Motor neuron (in vitro differentiated cells): ENCODE data around the gene ST6GALNAC3. TPM values are rescaled to one million over a fixed set of nuclear protein-coding genes. Genes with fewer than 3 reads are reported as not detected.

Source experiments
- ATAC-seq, 8 experiments: fragments of 200-7000 bp; cut with Tn5 transposase; replicated peaks in 6 of 8; 2 replicates each; pipeline ENCODE4 v1.8.0; 2021; ENCODE audit warnings: mild to moderate bottlenecking in 8 of 8, moderate library complexity in 8 of 8
- H3K27ac ChIP-seq, 2 donors: fragments of 250-450 bp; sonication (Bioruptor Pico); 2 replicates each; pipeline ENCODE4 v1.9.0; 2021; ENCODE audit warnings: antibody characterized with exemption in 2 of 2, mild to moderate bottlenecking in 2 of 2, moderate library complexity in 1 of 2
- H3K4me1 ChIP-seq, 2 donors: fragments of 250-450 bp; sonication (Bioruptor Pico); replicated peaks in 1 of 2; 2 replicates each; pipeline ENCODE4 v1.6.1; 2021; ENCODE audit warnings: antibody characterized with exemption in 2 of 2, mild to moderate bottlenecking in 2 of 2, moderate library complexity in 1 of 2
- H3K4me3 ChIP-seq, 5 donors: fragments of 250-450 bp; sonication (Bioruptor Pico); 2 replicates each; pipeline ENCODE4 v1.9.0; 2021; ENCODE audit warnings: antibody characterized with exemption in 5 of 5, mild to moderate bottlenecking in 5 of 5, moderate library complexity in 4 of 5
- WGBS, 10 experiments: fragments of 450-650 bp; shearing (Covaris generic); methylation state at CpG; one replicate each; pipeline ENCODE4 v1.0.0; 2022; 5-methylcytosine and 5-hydroxymethylcytosine counted together
- in situ Hi-C, 9 experiments: fragments of 400-800 bp; cut with MboI; loops; one replicate each; pipeline ENCODE4 v1.15.0; 2021; ENCODE audit warnings: low sequenced_read_pairs in 9 of 9, low pct_unique_long_range_greater_than_20kb in 2 of 9; ENCODE audit not compliant: unreplicated experiment in 9 of 9
- total RNA-seq, 8 experiments: library from RNA; unstranded; fragments of 300-600 nt; gene quantifications; 2 replicates each; pipeline versions ENCODE4 v1.2.3 to v1.2.4, GENCODE V29; 2022

The ST6GALNAC3 gene
- total RNA-seq, 8 experiments from 2014 or later = 0.31 to 39.5 (median 3.9) TPM; not detected in 1

DNA sequence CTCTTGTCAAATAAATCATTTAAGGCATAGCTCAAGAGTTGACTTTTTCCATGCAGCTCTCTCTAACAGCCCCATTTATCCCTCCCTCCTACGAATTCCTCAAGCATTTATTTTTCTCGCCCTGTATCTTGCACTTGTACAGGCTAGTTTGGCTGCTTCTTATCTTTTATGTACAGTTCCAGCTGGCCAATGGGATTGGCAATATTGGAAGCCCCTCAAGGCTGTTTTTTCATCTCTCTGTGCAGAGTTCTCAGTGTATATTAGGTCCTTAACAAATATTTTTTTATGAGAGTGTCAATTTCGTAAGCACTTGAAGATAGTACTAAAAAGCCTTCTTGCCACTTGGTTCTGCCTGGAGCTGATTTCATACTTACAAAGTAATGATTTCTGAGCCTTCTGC lies 356.0 kb downstream of the ST6GALNAC3 start:
- H3K4me1 ChIP-seq = peaks cover 0 to 9% of the 10 kb centered on the region in 2 donors
- WGBS, 10 experiments = 58 to 90% (median 75%) methylated on average over 2 to 3 of the region's 3 CpGs; no CpG with 5 or more reads in 1 of the 10 experiments
- H3K27ac ChIP-seq = no peak overlapping the region
- no peak overlapping the region for H3K4me3 ChIP-seq
- ATAC-seq = peak in 1 of 8 experiments; percentile 44
- in situ Hi-C loops = no loop called here

DNA sequence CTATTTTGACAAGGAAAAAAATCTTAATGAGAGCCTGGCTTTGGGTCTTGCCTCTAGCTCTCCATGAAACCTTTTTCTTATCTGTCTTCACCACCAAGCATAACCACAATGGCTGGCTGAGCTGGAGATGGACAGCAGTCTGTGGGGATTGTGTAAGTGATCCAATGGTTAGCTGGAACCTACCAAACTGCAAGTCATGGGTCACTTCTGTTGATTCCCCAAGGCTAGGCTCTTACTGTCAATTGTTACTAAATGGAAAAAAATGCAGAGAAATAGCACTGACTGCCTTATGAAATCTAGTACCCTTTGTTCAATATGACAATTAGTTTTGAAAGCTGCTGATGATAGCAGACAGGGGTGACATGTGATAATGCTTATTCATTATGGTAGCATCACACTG lies 359.0 kb downstream of the ST6GALNAC3 start:
- H3K27ac ChIP-seq = no peak overlapping the region
- H3K4me3 ChIP-seq = no peak overlapping the region
- in situ Hi-C loops = no loop called here
- peaks cover 0 to 9% of the 10 kb centered on the region in 2 donors for H3K4me1 ChIP-seq
- ATAC-seq = peak in 1 of 8 experiments; percentile 18

DNA sequence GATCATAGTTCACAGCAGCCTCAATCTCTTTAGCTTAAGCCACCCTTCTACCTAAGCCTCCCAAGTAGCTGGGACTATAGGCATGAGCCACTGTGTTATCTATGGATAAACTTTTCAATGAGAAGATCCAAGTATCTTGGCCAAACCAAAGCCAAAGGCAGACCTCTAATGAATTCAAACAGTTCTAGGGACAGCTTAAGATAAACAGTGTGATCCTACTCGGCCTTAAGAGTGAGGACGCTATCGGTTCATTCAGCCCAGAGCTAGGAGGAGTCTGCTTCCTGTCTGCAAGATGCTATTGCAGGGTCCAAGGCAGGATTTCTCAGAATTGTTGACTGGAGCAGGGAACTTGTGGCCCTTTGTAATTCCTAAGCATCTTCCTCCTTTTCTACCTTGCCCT lies 368.7 kb downstream of the ST6GALNAC3 start:
- no peaks in the 10 kb centered on the region for H3K4me1 ChIP-seq
- H3K4me3 ChIP-seq = no peak overlapping the region
- 60 to 100% (median 89%) methylated on average over 2 to 3 of the region's 3 CpGs; no CpG with 5 or more reads in 5 of the 10 experiments for WGBS, 10 experiments
- ATAC-seq = no peak
- in situ Hi-C loops = no loop called here
- no peak overlapping the region for H3K27ac ChIP-seq

DNA sequence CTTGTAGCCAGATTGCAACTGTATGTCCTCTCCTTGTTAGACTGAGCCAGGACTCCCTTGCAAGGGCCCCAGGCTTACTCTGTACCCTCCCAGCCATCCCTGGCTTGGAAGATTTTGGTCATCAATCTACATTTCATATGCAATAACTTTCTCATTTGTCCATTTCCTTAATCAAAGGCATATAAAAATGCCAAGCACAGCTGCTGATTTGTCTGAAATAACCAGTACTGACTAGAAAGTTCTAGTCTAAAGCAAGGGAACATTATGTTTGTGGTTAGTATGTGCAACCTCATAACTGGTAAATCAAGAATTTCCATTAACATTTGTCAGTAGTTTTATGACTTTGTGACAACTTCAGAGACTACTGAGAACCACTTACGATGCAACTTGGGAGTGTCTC lies 370.2 kb downstream of the ST6GALNAC3 start:
- Histone ChIP-seq H3K27ac (no peak overlapping the region), H3K4me1 (no peaks in the 10 kb centered on the region), H3K4me3 (no peak overlapping the region)
- WGBS, 10 experiments = 0 to 100% (median 65%) methylated on average over 1 of the region's 1 CpG; no CpG with 5 or more reads in 2 of the 10 experiments
- in situ Hi-C loops = no loop called here
- ATAC-seq = peak in 3 of 8 experiments; percentile 84 to 93 (median 92)

DNA sequence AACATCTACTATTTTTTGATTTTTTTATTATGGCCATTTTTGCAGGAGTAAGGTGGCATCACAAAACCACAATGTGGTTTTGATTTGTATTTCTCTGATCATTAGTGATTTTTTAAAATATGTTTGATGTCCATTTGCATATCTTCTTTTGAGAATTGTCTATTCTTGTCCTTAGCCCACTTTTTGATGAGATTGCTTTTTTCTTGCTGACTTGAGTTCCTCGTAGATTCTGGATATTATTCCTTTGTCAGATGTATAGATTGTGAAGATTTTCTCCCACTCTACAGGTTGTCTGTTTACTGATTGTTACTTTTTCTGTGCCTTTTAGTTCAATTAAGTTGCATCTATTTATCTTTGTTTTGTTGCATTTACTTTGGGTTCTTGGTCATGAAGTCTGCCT lies 375.7 kb downstream of the ST6GALNAC3 start:
- 27 to 100% (median 86%) methylated on average over 1 of the region's 1 CpG for WGBS, 10 experiments
- ATAC-seq = no peak
- H3K27ac ChIP-seq = no peak overlapping the region

DNA sequence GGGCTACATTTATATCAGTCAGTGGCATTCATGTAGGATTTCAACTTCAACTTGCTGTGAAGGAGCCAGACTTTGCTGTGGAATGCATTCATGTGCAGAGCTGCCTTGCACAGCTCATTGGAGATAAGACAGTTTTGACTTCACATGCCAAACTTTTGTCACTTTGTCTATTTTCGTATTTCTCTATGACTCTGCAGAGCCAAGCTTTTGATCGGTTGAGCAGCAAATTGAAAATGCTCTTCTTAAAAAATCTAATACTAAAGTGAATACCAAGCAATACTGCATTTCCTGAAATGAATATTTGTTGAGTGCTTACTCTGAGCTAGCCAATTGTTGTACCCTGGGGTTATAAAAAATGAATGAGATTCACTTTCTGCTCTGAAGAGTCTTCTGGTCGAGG lies 388.7 kb downstream of the ST6GALNAC3 start:
- 60 to 100% (median 86%) methylated on average over 2 to 3 of the region's 3 CpGs; no CpG with 5 or more reads in 2 of the 10 experiments for WGBS, 10 experiments
- Histone ChIP-seq H3K4me3 (no peak overlapping the region), H3K4me1 (peaks cover 0 to 5% of the 10 kb centered on the region in 2 donors), H3K27ac (no peak overlapping the region)
- in situ Hi-C loops = no loop called here
- no peak for ATAC-seq

More for the DNA sequence above, 375.7 kb downstream of the ST6GALNAC3 start:
- in situ Hi-C loops = no loop called here
- no peaks in the 10 kb centered on the region for H3K4me1 ChIP-seq
- no peak overlapping the region for H3K4me3 ChIP-seq

DNA sequence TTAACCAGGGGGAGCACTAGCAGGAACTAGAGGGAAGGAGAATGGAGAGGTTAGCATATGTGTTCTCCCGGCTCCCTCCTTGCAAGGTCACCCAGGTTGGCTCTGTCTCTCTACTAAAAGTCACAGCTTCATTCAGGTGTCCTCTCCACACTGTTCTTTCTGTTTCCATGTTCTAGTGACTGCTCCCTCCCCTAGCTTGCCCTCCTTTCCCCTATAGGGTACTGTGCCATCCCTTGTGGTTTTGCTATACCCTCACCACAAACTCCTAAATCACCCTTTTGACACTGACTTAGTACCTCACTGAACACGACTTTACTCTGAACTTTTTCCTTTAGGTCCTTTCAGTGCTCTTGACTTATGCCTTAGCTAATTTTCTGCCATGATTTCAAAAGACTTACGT lies 389.3 kb downstream of the ST6GALNAC3 start:
- ATAC-seq = no peak
- WGBS, 10 experiments = 48 to 96% (median 87%) methylated on average over 1 to 3 of the region's 3 CpGs; no CpG with 5 or more reads in 1 of the 10 experiments
- in situ Hi-C loops = no loop called here

DNA sequence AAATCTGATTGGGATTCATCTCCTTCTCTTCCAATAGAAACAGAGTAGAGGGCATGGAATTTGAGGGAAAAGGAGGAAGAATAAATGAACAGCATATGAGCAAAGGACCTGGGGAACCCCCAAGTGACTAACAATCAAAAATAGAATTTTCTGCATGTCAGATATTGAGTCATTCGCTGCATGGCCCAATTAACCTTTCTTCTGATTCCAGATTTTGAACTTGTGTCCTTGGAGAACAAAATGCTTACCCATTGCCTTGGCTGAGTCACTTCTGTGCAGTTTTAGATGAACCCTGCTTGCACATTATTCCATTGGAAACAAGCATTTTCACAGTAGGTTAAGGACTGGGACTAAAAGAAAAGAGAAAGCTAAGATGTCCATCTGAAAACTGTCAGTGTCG lies 390.5 kb downstream of the ST6GALNAC3 start:
- Histone ChIP-seq H3K4me1 (peaks cover 0 to 5% of the 10 kb centered on the region in 2 donors), H3K27ac (no peak overlapping the region), H3K4me3 (no peak overlapping the region)
- WGBS, 10 experiments = 42 to 100% (median 91%) methylated on average over 1 to 2 of the region's 2 CpGs; no CpG with 5 or more reads in 2 of the 10 experiments
- in situ Hi-C loops = no loop called here
- ATAC-seq = peak in 2 of 8 experiments; percentile 71 to 76

More for the DNA sequence above, 389.3 kb downstream of the ST6GALNAC3 start:
- Histone ChIP-seq H3K4me3 (no peak overlapping the region), H3K27ac (no peak overlapping the region), H3K4me1 (peaks cover 0 to 5% of the 10 kb centered on the region in 2 donors)

DNA sequence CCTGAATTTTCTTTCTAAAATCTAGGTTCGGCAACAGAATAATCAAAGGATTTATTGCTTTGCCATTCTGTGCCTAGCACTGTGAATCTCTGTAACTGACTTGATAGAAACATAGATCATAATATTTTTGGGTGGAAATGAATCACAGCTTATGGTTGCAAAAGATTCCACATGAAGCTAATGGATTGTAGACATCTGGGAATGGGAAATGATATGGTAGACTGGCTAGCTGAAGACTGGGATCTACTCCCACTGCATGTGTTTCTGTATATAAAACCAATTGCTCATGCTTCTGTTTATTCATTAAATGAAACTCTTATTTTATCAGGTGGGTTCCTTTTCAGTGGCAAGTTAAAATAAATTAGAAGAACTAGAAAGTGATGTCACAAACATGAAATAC lies 395.6 kb downstream of the ST6GALNAC3 start:
- Histone ChIP-seq H3K4me3 (no peak overlapping the region), H3K27ac (no peak overlapping the region), H3K4me1 (peaks cover 0 to 5% of the 10 kb centered on the region in 2 donors)
- in situ Hi-C loops = no loop called here
- no peak for ATAC-seq
- 79 to 100% (median 100%) methylated on average over 1 of the region's 1 CpG; no CpG with 5 or more reads in 1 of the 10 experiments for WGBS, 10 experiments

DNA sequence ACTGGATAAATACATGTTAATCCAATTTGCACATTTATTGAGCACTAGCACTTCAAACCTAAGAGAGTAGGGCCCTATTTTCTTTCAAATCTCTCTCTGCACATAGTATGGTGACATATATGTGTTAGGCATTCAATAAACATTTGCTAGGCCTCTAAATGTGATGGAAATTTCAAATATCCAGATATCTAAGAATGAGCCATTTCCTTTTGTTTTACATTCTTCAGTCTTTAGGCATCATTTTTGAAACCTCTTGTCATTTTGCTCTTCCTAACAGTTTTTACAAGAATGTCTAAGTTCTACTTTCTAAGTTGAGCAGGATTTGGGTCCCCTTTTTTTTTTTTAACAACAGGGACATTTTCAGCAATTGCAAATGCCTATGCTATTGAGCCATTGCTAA lies 397.0 kb downstream of the ST6GALNAC3 start:
- no peak for ATAC-seq
- H3K4me1 ChIP-seq = no peaks in the 10 kb centered on the region
- in situ Hi-C loops = no loop called here
- H3K27ac ChIP-seq = no peak overlapping the region
- H3K4me3 ChIP-seq = no peak overlapping the region

DNA sequence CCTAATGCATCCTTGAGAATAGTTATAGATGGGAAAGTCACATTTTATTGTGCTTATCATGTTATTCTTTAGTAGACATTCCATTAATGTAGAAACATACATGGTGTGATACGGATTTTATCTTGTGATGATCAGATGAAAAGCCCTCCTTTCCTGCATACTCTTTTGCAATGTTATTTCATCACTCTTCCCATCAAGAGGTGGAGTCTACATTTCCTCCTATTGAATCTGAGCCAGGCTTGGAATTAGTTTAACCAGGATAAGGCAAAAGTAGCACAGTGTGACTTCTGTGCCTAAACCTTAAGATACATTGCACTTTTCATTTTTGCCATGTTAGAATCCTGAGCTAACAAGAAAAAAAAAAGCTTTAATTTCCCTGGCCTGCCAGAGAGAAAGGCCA lies 399.0 kb downstream of the ST6GALNAC3 start:
- WGBS, 10 experiments = 21 to 100% (median 77%) methylated on average over 1 of the region's 1 CpG; no CpG with 5 or more reads in 1 of the 10 experiments
- ATAC-seq = peak in 2 of 8 experiments; percentile 64 to 78
- H3K27ac ChIP-seq = no peak overlapping the region
- in situ Hi-C loops = no loop called here
- no peaks in the 10 kb centered on the region for H3K4me1 ChIP-seq
- H3K4me3 ChIP-seq = no peak overlapping the region

DNA sequence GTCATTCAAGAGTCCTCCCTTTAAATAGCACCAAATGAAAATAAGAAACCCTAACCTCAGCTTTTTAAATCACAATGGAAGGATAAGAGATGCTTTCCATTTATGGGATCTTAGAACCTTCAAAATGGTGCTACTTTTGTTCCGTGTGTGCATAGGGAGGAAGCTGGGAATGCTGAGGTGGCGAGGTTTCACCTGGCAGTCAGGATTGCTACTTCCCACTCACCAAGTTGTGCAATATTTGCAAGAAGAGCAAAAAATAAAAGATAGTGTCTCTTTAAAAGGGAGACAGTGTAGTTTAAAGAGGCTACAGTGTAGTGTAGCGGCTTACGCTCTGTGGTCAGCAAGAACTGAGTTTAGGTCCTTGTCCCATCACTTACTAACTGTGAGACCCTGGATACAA lies 400.4 kb downstream of the ST6GALNAC3 start:
- in situ Hi-C loops = no loop called here
- no peak for ATAC-seq
- Histone ChIP-seq H3K4me3 (no peak overlapping the region), H3K27ac (no peak overlapping the region), H3K4me1 (no peaks in the 10 kb centered on the region)
- 65 to 100% (median 92%) methylated on average over 2 to 4 of the region's 4 CpGs; no CpG with 5 or more reads in 1 of the 10 experiments for WGBS, 10 experiments

DNA sequence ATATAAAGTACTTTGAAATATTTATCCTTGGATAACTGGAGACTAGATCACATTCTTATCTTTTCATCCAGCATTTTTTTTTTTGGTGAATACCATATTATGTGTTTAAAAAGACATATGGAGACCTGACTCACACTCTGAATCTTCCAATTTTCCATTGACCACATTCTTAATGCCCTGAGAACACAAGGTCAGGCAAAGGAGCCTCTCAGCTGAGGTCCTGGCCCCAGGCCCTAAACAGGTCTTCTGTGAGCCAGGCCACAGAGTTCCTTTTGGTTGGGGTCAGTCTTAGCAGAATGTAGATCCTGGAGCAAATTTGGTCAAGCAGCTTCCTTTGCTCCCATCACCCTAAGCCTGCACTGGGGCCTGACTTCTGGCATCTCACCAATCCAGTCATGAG lies 402.6 kb downstream of the ST6GALNAC3 start:
- H3K4me1 ChIP-seq = no peaks in the 10 kb centered on the region
- H3K4me3 ChIP-seq = no peak overlapping the region
- H3K27ac ChIP-seq = no peak overlapping the region
- in situ Hi-C loops = no loop called here
- no peak for ATAC-seq

DNA sequence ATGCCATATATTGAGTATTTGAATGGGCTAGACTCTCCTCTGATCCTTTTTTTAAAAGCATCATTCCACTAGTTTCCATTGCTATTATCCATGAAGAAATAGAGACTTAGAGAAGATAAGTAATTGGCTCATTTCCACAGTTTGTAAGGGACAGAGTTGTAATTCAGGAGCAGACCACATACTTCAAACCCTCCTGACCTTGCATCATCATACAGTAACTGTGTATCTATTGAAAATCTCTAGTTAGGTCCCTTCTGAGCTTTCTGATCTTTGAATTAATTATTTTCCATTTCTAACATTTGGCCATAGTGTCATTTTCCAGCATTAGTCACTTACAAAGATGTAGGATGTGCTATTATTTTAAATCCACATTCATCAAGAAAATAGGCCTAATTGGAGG lies 406.3 kb downstream of the ST6GALNAC3 start:
- ATAC-seq = peak in 1 of 8 experiments; percentile 69
- in situ Hi-C loops = no loop called here
- Histone ChIP-seq H3K27ac (no peak overlapping the region), H3K4me1 (no peaks in the 10 kb centered on the region), H3K4me3 (no peak overlapping the region)
